GM12865 (cell line): ENCODE data around the gene RRP8.

Experiments used
- DNase-seq: peaks from one replicate; pipeline ENCODE4 v3.0.0; 2010; ENCODE audit warnings: low read depth
- H3K4me3 ChIP-seq: 2 replicates; pipeline ENCODE4 v1.5.1; 2011; ENCODE audit warnings: mild to moderate bottlenecking, low read depth, low read length, control low read depth
- CTCF ChIP-seq: IDR thresholded peaks from 2 replicates; pipeline ENCODE4 v1.5.1; 2011; ENCODE audit warnings: low read length, control low read depth, low read depth, inconsistent platforms; ENCODE audit not compliant: insufficient read depth; ENCODE audit errors: missing control alignments

Gene RRP8

DNA sequence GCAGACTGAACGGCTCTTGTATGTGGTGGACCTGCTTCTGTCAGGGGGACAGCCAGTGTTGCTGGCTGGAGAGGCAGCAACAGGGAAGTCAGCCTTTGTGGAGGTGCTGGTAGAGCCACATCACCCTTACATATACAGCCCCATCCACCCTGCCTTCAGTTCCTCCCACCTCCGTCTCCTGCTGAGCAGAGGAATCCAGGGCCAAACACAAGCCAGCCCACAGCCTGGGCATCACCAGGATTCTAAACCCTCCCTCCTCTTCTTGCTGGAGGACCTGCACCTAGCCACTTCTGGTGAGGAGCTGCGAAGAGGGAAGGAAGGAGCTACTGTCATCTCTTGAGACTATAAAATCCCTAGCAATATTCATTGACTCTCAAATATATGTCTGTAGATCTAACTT, 54.8 kb downstream of the RRP8 start:
- DNase-seq = no peak
- TF ChIP-seq CTCF = no peak
- no peak overlapping the region for H3K4me3 ChIP-seq

DNA sequence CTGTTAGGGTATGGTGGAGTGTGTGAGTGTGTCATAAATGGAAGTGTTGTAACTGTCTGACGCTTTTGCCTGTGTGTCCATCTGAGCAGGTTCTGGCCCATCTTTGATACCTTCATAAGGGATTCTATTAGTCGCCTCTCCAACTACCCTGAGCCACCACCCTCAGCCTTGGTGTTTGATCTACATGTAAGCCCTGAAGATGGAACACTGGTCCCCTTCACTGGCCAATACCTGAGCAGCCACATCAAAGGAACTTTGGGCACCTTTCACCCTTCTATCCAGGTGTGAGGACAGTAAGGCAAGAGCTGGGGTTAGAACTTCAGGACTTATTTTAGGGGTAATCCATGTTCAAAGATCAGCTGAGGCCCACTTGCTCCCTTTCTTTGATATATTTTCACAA, 55.3 kb downstream of the RRP8 start:
- no peak overlapping the region for H3K4me3 ChIP-seq
- no peak for DNase-seq
- no peak for TF ChIP-seq CTCF

DNA sequence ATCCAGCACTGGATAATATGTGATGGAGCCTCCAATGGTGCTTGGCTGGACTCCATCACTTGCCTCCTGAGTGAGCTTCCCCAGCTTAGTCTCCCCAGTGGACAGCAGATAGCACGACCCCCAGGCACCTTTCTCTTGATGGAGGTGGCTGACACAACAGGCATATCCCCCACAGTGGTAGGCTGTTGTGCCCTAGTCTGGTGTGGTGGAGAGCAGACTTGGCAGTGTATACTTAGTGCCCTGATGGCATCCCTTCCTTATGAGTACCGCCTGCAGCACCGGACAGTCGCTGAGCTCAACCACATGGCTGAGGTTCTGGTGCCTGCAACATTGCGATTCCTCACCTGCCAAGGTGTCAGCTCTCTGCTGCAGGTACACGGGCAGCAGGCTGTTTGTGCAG, 56.2 kb downstream of the RRP8 start:
- no peak overlapping the region for H3K4me3 ChIP-seq
- no peak for TF ChIP-seq CTCF
- DNase-seq = no peak

DNA sequence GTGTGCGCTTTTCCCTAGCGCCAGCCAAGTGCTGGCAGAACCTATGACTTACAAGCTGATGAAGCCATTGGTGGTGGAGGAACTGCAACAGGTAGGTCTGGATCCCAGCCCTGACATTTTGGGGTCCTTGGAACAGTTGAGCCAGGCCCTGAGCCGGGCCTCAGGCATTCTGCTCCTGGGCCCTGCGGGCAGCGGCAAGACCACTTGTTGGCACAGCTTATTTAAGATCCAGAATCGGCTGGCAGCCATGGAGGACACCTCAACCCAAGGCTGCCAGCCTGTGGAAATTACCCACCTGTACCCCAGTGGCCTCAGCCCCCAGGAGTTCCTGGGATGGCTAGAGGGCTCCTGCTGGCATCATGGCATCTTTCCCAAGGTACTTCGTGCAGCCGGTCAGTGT, 56.7 kb downstream of the RRP8 start:
- no peak overlapping the region for H3K4me3 ChIP-seq
- TF ChIP-seq CTCF = no peak
- no peak for DNase-seq

DNA sequence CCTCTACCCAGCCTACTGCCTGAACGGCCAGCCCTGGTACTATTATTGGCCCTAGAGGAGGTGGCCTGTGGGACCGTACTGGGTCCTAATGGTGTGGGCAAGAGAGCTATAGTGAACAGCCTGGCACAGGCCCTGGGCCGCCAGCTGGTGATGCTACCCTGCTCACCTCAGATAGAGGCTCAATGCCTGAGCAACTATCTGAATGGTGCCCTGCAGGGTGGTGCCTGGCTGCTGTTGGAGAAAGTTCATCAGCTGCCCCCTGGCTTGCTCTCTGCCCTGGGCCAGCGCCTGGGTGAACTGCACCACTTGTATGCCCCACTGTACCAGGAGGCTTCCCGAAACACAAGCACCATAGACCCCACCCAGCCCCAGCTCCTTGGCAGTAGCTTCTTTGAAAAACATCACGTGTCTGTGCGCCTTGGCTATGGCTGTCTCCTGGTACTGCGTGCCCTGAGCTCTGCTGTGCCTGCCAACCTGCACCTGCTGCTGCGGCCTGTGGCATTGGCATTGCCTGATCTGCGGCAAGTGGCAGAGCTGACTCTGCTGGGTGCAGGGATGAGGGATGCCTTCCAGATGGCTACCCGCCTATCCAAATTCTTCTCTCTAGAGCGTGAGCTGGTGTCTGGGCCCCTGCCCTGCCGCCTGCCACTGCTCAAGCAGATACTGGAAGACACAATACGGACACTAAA, 57.4 kb downstream of the RRP8 start:
- no peak overlapping the region for H3K4me3 ChIP-seq
- no peak for TF ChIP-seq CTCF
- no peak for DNase-seq
